ENCODE measurements around the gene RAB31. TPM values are rescaled to one million over a fixed set of nuclear protein-coding genes. Genes with fewer than 3 reads are reported as not detected.

The RAB31 gene
- total and polyA plus RNA-seq, 2 of the 13 experiments (the other 11 are each of a cell fraction or from before 2014, with no cell fraction given), result 1.1 to 1.7 TPM

DNA sequence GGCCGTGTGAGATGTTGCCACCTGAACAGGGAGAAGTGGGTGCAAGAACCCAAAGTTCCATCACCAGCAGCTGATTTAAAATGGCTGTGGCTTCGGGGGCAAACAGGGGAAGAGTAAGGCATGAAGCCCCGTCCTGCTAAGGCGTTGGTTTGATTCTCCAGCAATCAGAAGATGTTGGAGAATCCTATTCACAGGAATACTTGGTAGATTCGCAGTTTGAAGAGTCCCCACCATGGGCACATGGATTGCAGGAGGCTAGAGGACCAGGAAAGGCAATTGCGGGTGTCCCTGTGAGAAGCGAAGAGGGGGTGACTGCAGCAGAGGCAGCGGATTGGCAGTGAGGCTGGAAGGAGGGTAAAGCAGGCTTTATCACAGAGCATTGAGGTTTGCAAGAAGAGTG, 131.1 kb downstream of the RAB31 start:
- no peak overlapping the region for H3K4me2 ChIP-seq (ENCODE audit: low read depth, low read length)
- in situ Hi-C loops (cut with HindIII; ENCODE audit: extremely low pct_ligation_motif_present, low pct_unique_long_range_greater_than_20kb) (no loop called here), intact Hi-C loops (cut with micrococcal nuclease; ENCODE audit: unreplicated experiment) (no loop called here)
- POLR2A ChIA-PET, result no interaction called here
- 68% methylated on average over 8 of the region's 8 CpGs for WGBS (ENCODE audit: low lambda C conversion rate)
- H3K9ac ChIP-seq (ENCODE audit: insufficient read depth, low read depth, low read length), result no peak overlapping the region
- no peaks in the 10 kb centered on the region for H3K4me1 ChIP-seq (ENCODE audit: insufficient read depth, low read length)
- DNase-seq (ENCODE audit: low spot score) (no peak), FAIRE-seq (no peak), ATAC-seq (no peak)
- no TSS peak for BruUV-seq (replicated peaks)
- CTCF ChIA-PET (ENCODE audit: low intra/inter-chr PET ratio, low total read pairs), result no interaction called here
- H3K79me2 ChIP-seq (ENCODE audit: insufficient read depth, low read length), result no peaks in the 10 kb centered on the region
- no peaks in the 10 kb centered on the region for H3K36me3 ChIP-seq (replicated peaks in 1 of 2; ENCODE audit: control insufficient read depth in 1 of 2, insufficient read depth in 2 of 2, low read length in 2 of 2)
- no peak overlapping the region for H3K27ac ChIP-seq (ENCODE audit: extremely low read length, insufficient read depth, low read length)
- H4K20me1 ChIP-seq (ENCODE audit: insufficient read depth, low read length), result no peaks in the 10 kb centered on the region
- no peak overlapping the region for H3K4me3 ChIP-seq (replicated peaks in 1 of 3; ENCODE audit: insufficient read depth in 1 of 3, low read depth in 2 of 3, low read length in 3 of 3)
- H2AFZ ChIP-seq (ENCODE audit: low read length), result no peak overlapping the region
- peaks cover 0 to 9% of the 10 kb centered on the region in 2 experiments; a peak in 3 of 5 replicates for H3K27me3 ChIP-seq (ENCODE audit: control insufficient read depth in 1 of 2, insufficient read depth in 2 of 2, low read length in 2 of 2)
- no peaks in the 10 kb centered on the region for H3K9me3 ChIP-seq (ENCODE audit: low read length)
- TF ChIP-seq KLF12 (CRISPR knock-in tag; IDR thresholded peaks at IDR 0.05; ENCODE audit: borderline replicate concordance), result no peak
- TF ChIP-seq ZNF44 (CRISPR knock-in tag; IDR thresholded peaks at IDR 0.05), result no peak
- no peak for TF ChIP-seq DRAP1 (CRISPR knock-in tag; IDR thresholded peaks at IDR 0.05)
- no peak for TF ChIP-seq MEF2D (CRISPR knock-in tag; IDR thresholded peaks at IDR 0.05)
- no peak for TF ChIP-seq ZNF510 (CRISPR knock-in tag; IDR thresholded peaks at IDR 0.05; ENCODE audit: low read depth)
- no peak for TF ChIP-seq DNMT3B (CRISPR knock-in tag; conservative IDR thresholded peaks at IDR 0.05)
- TF ChIP-seq TFAP4 (IDR thresholded peaks at IDR 0.05; ENCODE audit: borderline replicate concordance, low read depth), result no peak
- no peak for TF ChIP-seq SMYD3 (CRISPR knock-in tag; IDR thresholded peaks at IDR 0.05)
- no peak for TF ChIP-seq ZNF234 (CRISPR knock-in tag; conservative IDR thresholded peaks at IDR 0.05)
- TF ChIP-seq, protein P1, sequence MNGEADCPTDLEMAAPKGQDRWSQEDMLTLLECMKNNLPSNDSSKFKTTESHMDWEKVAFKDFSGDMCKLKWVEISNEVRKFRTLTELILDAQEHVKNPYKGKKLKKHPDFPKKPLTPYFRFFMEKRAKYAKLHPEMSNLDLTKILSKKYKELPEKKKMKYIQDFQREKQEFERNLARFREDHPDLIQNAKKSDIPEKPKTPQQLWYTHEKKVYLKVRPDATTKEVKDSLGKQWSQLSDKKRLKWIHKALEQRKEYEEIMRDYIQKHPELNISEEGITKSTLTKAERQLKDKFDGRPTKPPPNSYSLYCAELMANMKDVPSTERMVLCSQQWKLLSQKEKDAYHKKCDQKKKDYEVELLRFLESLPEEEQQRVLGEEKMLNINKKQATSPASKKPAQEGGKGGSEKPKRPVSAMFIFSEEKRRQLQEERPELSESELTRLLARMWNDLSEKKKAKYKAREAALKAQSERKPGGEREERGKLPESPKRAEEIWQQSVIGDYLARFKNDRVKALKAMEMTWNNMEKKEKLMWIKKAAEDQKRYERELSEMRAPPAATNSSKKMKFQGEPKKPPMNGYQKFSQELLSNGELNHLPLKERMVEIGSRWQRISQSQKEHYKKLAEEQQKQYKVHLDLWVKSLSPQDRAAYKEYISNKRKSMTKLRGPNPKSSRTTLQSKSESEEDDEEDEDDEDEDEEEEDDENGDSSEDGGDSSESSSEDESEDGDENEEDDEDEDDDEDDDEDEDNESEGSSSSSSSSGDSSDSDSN (CRISPR knock-in tag; IDR thresholded peaks at IDR 0.05), result no peak
- TF ChIP-seq ZNF550 (CRISPR knock-in tag; IDR thresholded peaks at IDR 0.05; ENCODE audit: borderline replicate concordance), result no peak
- TF ChIP-seq ZNF687 (CRISPR knock-in tag; IDR thresholded peaks at IDR 0.05), result no peak
